Measurements from ENCODE around the gene CACNA1D.

The CACNA1D gene

GRCh38 chr3:53704363-53704725, 209.9 kb downstream of the CACNA1D start:
- Histone ChIP-seq H3K4me3 (ENCODE audit: insufficient read depth in 1 of 2, low read depth in 1 of 2, low read length in 2 of 2) (no peak overlapping the region), H3K79me1 (replicated peaks; ENCODE audit: low read length, poor library complexity, severe bottlenecking) (no peaks in the 10 kb centered on the region), H2AFZ (ENCODE audit: low read depth, low read length) (no peak overlapping the region), H3K23ac (ENCODE audit: low read length in 2 of 2) (no peak overlapping the region), H3K4ac (ENCODE audit: low read depth in 1 of 2, low read length in 2 of 2) (no peak overlapping the region), H3K27me3 (ENCODE audit: control insufficient read depth in 1 of 2, insufficient read depth in 1 of 2, low read length in 2 of 2) (peaks cover 0 to 8% of the 10 kb centered on the region in 2 experiments), H3K4me1 (ENCODE audit: control insufficient read depth, insufficient read depth, low read depth, low read length) (peaks cover 5% of the 10 kb centered on the region), H3K18ac (ENCODE audit: low read depth in 1 of 2, low read length in 2 of 2) (no peak overlapping the region), H3K36me3 (ENCODE audit: control insufficient read depth in 1 of 2, insufficient read depth in 2 of 2, low read depth in 1 of 2, low read length in 2 of 2) (no peaks in the 10 kb centered on the region), H3K14ac (ENCODE audit: low read length in 2 of 2) (no peak overlapping the region), H3K27ac (ENCODE audit: low read length, poor library complexity, severe bottlenecking) (no peak overlapping the region), H2BK5ac (ENCODE audit: low read depth, low read length, poor library complexity, severe bottlenecking) (no peak overlapping the region), H2AK5ac (ENCODE audit: low read length, severe bottlenecking) (no peak overlapping the region), H3K9me3 (ENCODE audit: control insufficient read depth, low read length) (no peaks in the 10 kb centered on the region), H2BK15ac (ENCODE audit: low read depth, poor library complexity, severe bottlenecking) (no peak overlapping the region), H2BK12ac (ENCODE audit: low read length in 2 of 2) (no peak overlapping the region), H4K91ac (ENCODE audit: low read length) (no peak overlapping the region), H3K9ac (ENCODE audit: low read length) (no peak overlapping the region), H2BK120ac (ENCODE audit: low read depth, low read length) (no peak overlapping the region), H3K4me2 (ENCODE audit: low read length, poor library complexity, severe bottlenecking) (no peak overlapping the region), H4K8ac (ENCODE audit: low read length) (no peak overlapping the region)
- 85% methylated on average over 4 of the region's 4 CpGs for WGBS
- no peak for DNase-seq

DNA sequence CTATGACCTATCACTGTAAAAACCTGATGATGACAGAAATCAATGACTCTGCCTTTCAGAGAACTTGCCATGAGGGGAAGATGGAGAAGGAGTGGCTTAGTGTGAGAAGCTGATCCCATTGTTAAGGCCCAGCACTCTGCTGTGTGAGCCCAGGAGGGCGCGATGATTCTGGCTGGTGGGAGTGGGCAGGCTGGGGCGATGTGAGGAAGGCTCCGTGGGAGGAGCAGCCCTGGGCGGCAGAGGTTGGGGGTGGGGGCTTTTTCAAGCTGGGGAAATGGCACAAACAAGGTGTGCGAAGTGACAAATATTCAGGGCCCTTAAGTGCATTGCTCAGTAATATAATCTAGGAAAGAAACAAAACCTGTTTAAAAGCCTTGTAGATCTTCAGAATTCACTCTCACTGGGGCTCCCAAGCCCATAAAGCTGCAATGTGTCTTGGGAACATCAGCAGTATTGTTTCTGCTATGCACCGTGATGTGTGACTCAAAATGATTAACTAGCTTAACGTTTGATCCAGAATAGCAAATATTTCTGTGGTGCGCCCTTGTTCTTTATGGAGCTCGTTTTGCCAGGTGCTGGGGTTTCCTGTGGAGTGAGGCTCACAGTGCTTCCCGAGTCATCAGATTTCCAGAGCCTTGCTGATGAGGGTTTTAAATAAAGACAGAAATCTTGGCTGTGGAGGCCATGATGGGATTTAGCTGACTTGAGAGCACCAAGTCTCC, 210.8 kb downstream of the CACNA1D start:
- WGBS = 85% methylated on average over 10 of the region's 11 CpGs
- H3K36me3 ChIP-seq (ENCODE audit: control insufficient read depth in 1 of 2, insufficient read depth in 2 of 2, low read depth in 1 of 2, low read length in 2 of 2) = no peaks in the 10 kb centered on the region

GRCh38 chr3:53705774-53706173, 211.4 kb downstream of the CACNA1D start:
- H3K14ac ChIP-seq (ENCODE audit: low read length in 2 of 2) = no peak overlapping the region
- H3K23ac ChIP-seq (ENCODE audit: low read length in 2 of 2) = no peak overlapping the region
- WGBS = 82% methylated on average over 4 of the region's 4 CpGs
- H2BK5ac ChIP-seq (ENCODE audit: low read depth, low read length, poor library complexity, severe bottlenecking) = no peak overlapping the region
- H2AK5ac ChIP-seq (ENCODE audit: low read length, severe bottlenecking) = no peak overlapping the region
- no peak overlapping the region for H3K4me3 ChIP-seq (ENCODE audit: insufficient read depth in 1 of 2, low read depth in 1 of 2, low read length in 2 of 2)
- H3K4me2 ChIP-seq (ENCODE audit: low read length, poor library complexity, severe bottlenecking) = no peak overlapping the region
- H3K4me1 ChIP-seq (ENCODE audit: control insufficient read depth, insufficient read depth, low read depth, low read length) = peaks cover 7% of the 10 kb centered on the region
- H3K36me3 ChIP-seq (ENCODE audit: control insufficient read depth in 1 of 2, insufficient read depth in 2 of 2, low read depth in 1 of 2, low read length in 2 of 2) = no peaks in the 10 kb centered on the region
- DNase-seq = no peak
- H3K9ac ChIP-seq (ENCODE audit: low read length) = no peak overlapping the region
- no peak overlapping the region for H3K4ac ChIP-seq (ENCODE audit: low read depth in 1 of 2, low read length in 2 of 2)
- H2BK120ac ChIP-seq (ENCODE audit: low read depth, low read length) = no peak overlapping the region
- no peak overlapping the region for H3K18ac ChIP-seq (ENCODE audit: low read depth in 1 of 2, low read length in 2 of 2)
- no peak overlapping the region for H2BK15ac ChIP-seq (ENCODE audit: low read depth, poor library complexity, severe bottlenecking)
- no peak overlapping the region for H4K8ac ChIP-seq (ENCODE audit: low read length)
- H3K27me3 ChIP-seq (ENCODE audit: control insufficient read depth in 1 of 2, insufficient read depth in 1 of 2, low read length in 2 of 2) = peaks cover 0 to 11% of the 10 kb centered on the region in 2 experiments
- no peaks in the 10 kb centered on the region for H3K79me1 ChIP-seq (replicated peaks; ENCODE audit: low read length, poor library complexity, severe bottlenecking)
- no peaks in the 10 kb centered on the region for H3K9me3 ChIP-seq (ENCODE audit: control insufficient read depth, low read length)
- no peak overlapping the region for H2AFZ ChIP-seq (ENCODE audit: low read depth, low read length)
- H4K91ac ChIP-seq (ENCODE audit: low read length) = no peak overlapping the region
- H3K27ac ChIP-seq (ENCODE audit: low read length, poor library complexity, severe bottlenecking) = no peak overlapping the region
- no peak overlapping the region for H2BK12ac ChIP-seq (ENCODE audit: low read length in 2 of 2)

More for the DNA sequence above, 210.8 kb downstream of the CACNA1D start:
- H3K4ac ChIP-seq (ENCODE audit: low read depth in 1 of 2, low read length in 2 of 2) = no peak overlapping the region
- H4K8ac ChIP-seq (ENCODE audit: low read length) = no peak overlapping the region
- H2BK15ac ChIP-seq (ENCODE audit: low read depth, poor library complexity, severe bottlenecking) = no peak overlapping the region
- H2AK5ac ChIP-seq (ENCODE audit: low read length, severe bottlenecking) = no peak overlapping the region
- H3K4me3 ChIP-seq (ENCODE audit: insufficient read depth in 1 of 2, low read depth in 1 of 2, low read length in 2 of 2) = no peak overlapping the region
- peaks cover 0 to 11% of the 10 kb centered on the region in 2 experiments for H3K27me3 ChIP-seq (ENCODE audit: control insufficient read depth in 1 of 2, insufficient read depth in 1 of 2, low read length in 2 of 2)
- no peak overlapping the region for H3K18ac ChIP-seq (ENCODE audit: low read depth in 1 of 2, low read length in 2 of 2)
- H2BK5ac ChIP-seq (ENCODE audit: low read depth, low read length, poor library complexity, severe bottlenecking) = no peak overlapping the region
- no peak overlapping the region for H2AFZ ChIP-seq (ENCODE audit: low read depth, low read length)
- no peak overlapping the region for H2BK12ac ChIP-seq (ENCODE audit: low read length in 2 of 2)
- H3K4me1 ChIP-seq (ENCODE audit: control insufficient read depth, insufficient read depth, low read depth, low read length) = peaks cover 7% of the 10 kb centered on the region
- H3K27ac ChIP-seq (ENCODE audit: low read length, poor library complexity, severe bottlenecking) = no peak overlapping the region
- no peak overlapping the region for H4K91ac ChIP-seq (ENCODE audit: low read length)
- H3K9me3 ChIP-seq (ENCODE audit: control insufficient read depth, low read length) = no peaks in the 10 kb centered on the region
- H3K23ac ChIP-seq (ENCODE audit: low read length in 2 of 2) = no peak overlapping the region
- no peak overlapping the region for H3K14ac ChIP-seq (ENCODE audit: low read length in 2 of 2)
- H3K79me1 ChIP-seq (replicated peaks; ENCODE audit: low read length, poor library complexity, severe bottlenecking) = no peaks in the 10 kb centered on the region
- H3K4me2 ChIP-seq (ENCODE audit: low read length, poor library complexity, severe bottlenecking) = no peak overlapping the region
- H2BK120ac ChIP-seq (ENCODE audit: low read depth, low read length) = no peak overlapping the region
- no peak for DNase-seq
- H3K9ac ChIP-seq (ENCODE audit: low read length) = no peak overlapping the region

DNA sequence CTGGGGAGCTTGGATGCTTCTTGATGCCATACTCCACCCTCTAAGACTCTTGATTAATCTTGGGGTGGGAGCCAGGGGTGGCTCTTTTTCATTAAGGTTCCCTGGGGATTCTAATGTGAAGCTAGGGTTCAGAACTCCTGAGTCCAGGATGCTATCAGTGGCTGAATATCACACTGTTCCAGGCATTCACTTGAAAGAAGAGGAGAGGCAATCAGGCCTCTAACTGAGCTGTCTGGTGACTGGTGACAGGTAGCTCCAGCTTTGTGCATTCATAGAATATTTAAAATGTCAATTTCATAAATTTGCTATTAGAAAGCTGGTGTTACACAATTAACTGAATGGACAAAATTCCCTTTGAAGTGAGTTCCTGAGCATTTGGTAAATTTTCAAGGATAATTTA, 212.8 kb downstream of the CACNA1D start:
- H3K9ac ChIP-seq (ENCODE audit: low read length) = no peak overlapping the region
- H3K4ac ChIP-seq (ENCODE audit: low read depth in 1 of 2, low read length in 2 of 2) = no peak overlapping the region
- no peak overlapping the region for H3K23ac ChIP-seq (ENCODE audit: low read length in 2 of 2)
- no peak overlapping the region for H2BK15ac ChIP-seq (ENCODE audit: low read depth, poor library complexity, severe bottlenecking)
- no peaks in the 10 kb centered on the region for H3K36me3 ChIP-seq (ENCODE audit: control insufficient read depth in 1 of 2, insufficient read depth in 2 of 2, low read depth in 1 of 2, low read length in 2 of 2)
- H2AFZ ChIP-seq (ENCODE audit: low read depth, low read length) = no peak overlapping the region
- no peaks in the 10 kb centered on the region for H3K9me3 ChIP-seq (ENCODE audit: control insufficient read depth, low read length)
- H3K4me1 ChIP-seq (ENCODE audit: control insufficient read depth, insufficient read depth, low read depth, low read length) = peaks cover 7% of the 10 kb centered on the region
- no peak overlapping the region for H4K8ac ChIP-seq (ENCODE audit: low read length)
- no peak overlapping the region for H2BK12ac ChIP-seq (ENCODE audit: low read length in 2 of 2)
- H2BK120ac ChIP-seq (ENCODE audit: low read depth, low read length) = no peak overlapping the region
- no peak overlapping the region for H3K14ac ChIP-seq (ENCODE audit: low read length in 2 of 2)
- H3K4me2 ChIP-seq (ENCODE audit: low read length, poor library complexity, severe bottlenecking) = no peak overlapping the region
- H2BK5ac ChIP-seq (ENCODE audit: low read depth, low read length, poor library complexity, severe bottlenecking) = no peak overlapping the region
- DNase-seq = no peak
- H3K4me3 ChIP-seq (ENCODE audit: insufficient read depth in 1 of 2, low read depth in 1 of 2, low read length in 2 of 2) = no peak overlapping the region
- no peak overlapping the region for H3K18ac ChIP-seq (ENCODE audit: low read depth in 1 of 2, low read length in 2 of 2)
- H2AK5ac ChIP-seq (ENCODE audit: low read length, severe bottlenecking) = no peak overlapping the region
- no peak overlapping the region for H4K91ac ChIP-seq (ENCODE audit: low read length)
- no peak overlapping the region for H3K27ac ChIP-seq (ENCODE audit: low read length, poor library complexity, severe bottlenecking)
- H3K27me3 ChIP-seq (ENCODE audit: control insufficient read depth in 1 of 2, insufficient read depth in 1 of 2, low read length in 2 of 2) = peaks cover 0 to 11% of the 10 kb centered on the region in 2 experiments
- H3K79me1 ChIP-seq (replicated peaks; ENCODE audit: low read length, poor library complexity, severe bottlenecking) = no peaks in the 10 kb centered on the region

All from mesenchymal stem cell (in vitro differentiated cells and primary cell).